ENCODE results near the gene MAPK8IP2.
A peak's percentile ranks its signal among the peaks of the same experiment; 100 is the strongest.

MAPK8IP2 gene

GRCh38 chr22:50600538-50600937 is at the start of gene MAPK8IP2:
Gene MAPK8IP2, plus strand, starts transcription at chr22:50600793. Its CDS starts 26 bp downstream, at chr22:50600819.
- peak; percentile 58 for DNase-seq

GRCh38 chr22:50551160-50551752 is 49.3 kb upstream of the MAPK8IP2 start:
- no peak for DNase-seq

- no peak for DNase-seq
Measured at GRCh38 chr22:50553310-50553709, 47.3 kb upstream of the MAPK8IP2 start.

- DNase-seq: peak; percentile 45
Measured at GRCh38 chr22:50556703-50557102, 43.9 kb upstream of the MAPK8IP2 start.

- DNase-seq: no peak
Measured at GRCh38 chr22:50560034-50560433, 40.6 kb upstream of the MAPK8IP2 start.

GRCh38 chr22:50561401-50562358 is 38.9 kb upstream of the MAPK8IP2 start:
- no peak for DNase-seq

GRCh38 chr22:50562523-50563412 is 37.8 kb upstream of the MAPK8IP2 start, which contains the start of gene SYCE3:
Gene SYCE3, minus strand, starts transcription at chr22:50562919. Its CDS starts 6,514 bp downstream, at chr22:50556405.
- DNase-seq: peak; percentile 97

GRCh38 chr22:50563413-50564160 is 37.0 kb upstream of the MAPK8IP2 start:
- DNase-seq: no peak

GRCh38 chr22:50564289-50564688 is 36.3 kb upstream of the MAPK8IP2 start:
- DNase-seq: no peak

- DNase-seq: no peak
Measured at GRCh38 chr22:50567721-50568252, 32.8 kb upstream of the MAPK8IP2 start.

GRCh38 chr22:50568626-50569025 is 32.0 kb upstream of the MAPK8IP2 start:
- no peak for DNase-seq

- DNase-seq: no peak
Measured at GRCh38 chr22:50569041-50569459, 31.5 kb upstream of the MAPK8IP2 start.

GRCh38 chr22:50569896-50570535 is 30.6 kb upstream of the MAPK8IP2 start:
- DNase-seq: no peak

- DNase-seq: no peak
Measured at GRCh38 chr22:50570861-50571260, 29.7 kb upstream of the MAPK8IP2 start.

GRCh38 chr22:50571264-50572175 is 29.1 kb upstream of the MAPK8IP2 start:
- DNase-seq: no peak

- no peak for DNase-seq
Measured at GRCh38 chr22:50572965-50573364, 27.6 kb upstream of the MAPK8IP2 start.

GRCh38 chr22:50573491-50574382 is 26.9 kb upstream of the MAPK8IP2 start:
- DNase-seq: no peak

GRCh38 chr22:50574383-50574755 is 26.2 kb upstream of the MAPK8IP2 start:
- DNase-seq: no peak

- no peak for DNase-seq
Measured at GRCh38 chr22:50575426-50575941, 25.1 kb upstream of the MAPK8IP2 start.
